GM21423 (cell line): ENCODE results near the gene ARL14EPL.
"Not testable (repeated sequence)": the region's sequence is repeated elsewhere in the genome, so short reads cannot be mapped to it uniquely, and the experiment has no call there.

ENCODE experiments used
- ATAC-seq: cut with Tn5 transposase; IDR thresholded peaks from one replicate; pipeline ENCODE4 v1.9.1; 2021; ENCODE audit warnings: mild to moderate bottlenecking, moderate library complexity; ENCODE audit not compliant: unreplicated experiment

ARL14EPL gene

DNA sequence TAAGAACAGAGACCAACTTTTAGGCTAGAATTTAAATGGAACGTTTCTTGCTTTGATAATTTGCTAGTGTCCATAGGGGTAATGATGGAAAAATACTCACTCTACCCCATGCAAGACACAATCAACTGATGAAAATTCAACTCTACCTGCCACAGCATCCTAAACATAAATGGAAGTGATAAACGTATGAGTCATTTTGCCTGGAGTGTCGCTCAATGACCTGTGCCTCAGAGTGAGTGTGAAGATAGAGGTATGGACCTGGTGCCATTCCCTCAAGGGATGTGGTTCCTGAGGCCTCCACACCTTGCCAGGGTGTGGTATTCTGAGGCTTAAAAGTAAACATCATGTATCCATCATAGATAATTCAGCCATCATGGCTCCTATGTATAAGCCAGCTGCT is 14.0 kb downstream of the ARL14EPL start:
- ATAC-seq: no peak

DNA sequence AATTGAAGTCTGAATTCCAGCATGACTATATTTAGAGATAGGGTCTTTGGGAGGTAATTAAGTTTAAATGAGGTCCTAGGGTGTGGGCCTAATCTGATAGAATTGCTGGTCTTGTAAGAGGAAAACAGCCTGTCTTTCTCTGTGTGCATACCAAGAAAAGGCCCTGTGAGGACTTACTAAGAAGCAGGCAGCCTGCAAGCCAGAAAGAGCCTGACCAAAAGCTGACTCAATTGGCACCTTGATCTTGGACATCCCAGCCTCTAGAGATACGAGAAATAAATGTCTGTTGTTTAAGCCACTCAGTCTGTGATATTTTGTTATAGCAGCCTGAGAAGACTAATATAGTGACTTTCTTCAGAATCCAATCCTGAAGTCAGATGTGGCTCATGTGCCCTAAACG is 14.6 kb downstream of the ARL14EPL start:
- ATAC-seq: no peak

DNA sequence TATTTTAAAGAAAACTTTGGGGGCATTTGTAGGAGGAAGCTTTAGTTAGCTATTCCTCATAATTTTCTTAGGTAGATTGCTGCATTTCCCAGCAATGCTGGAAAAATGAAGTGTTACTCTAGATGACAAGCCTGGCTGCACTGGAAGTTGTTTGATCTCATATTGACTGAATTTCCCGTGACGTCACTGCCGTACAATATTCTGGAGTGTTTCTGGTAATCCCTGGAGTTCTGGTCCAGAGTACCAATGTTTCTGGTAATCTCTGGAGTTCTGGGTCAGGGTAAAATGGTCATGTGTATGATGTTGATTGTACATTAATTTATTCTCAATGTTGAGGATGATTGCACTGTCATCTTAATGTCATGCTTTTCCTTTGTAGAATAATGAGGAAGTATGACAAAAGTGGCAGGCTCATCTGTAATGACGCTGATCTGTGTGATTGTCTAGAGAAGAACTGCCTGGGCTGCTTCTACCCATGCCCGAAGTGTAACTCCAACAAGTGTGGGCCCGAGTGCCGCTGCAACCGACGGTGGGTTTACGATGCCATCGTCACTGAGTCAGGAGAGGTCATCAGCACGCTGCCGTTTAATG is 26.2 kb downstream of the ARL14EPL start:
- ATAC-seq: no peak

DNA sequence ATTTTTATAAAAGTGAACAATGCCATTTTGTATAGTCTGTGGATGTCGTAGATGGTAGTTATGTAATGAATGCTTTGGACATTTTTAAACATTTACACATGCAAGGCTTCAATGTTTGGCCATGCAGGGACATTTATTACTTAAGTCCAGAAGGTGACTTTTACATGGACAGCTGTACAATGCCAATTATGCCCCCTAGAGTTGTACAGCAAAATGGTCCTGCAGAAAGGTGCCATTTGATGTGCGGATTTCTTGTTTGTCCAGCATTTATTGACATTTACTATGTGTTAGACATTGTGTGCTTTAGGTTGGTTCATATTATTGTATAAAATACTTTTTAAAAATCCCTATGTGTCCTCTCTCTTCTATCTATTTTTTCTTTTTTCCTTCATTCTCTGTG is 30.1 kb downstream of the ARL14EPL start:
- ATAC-seq: no peak

DNA sequence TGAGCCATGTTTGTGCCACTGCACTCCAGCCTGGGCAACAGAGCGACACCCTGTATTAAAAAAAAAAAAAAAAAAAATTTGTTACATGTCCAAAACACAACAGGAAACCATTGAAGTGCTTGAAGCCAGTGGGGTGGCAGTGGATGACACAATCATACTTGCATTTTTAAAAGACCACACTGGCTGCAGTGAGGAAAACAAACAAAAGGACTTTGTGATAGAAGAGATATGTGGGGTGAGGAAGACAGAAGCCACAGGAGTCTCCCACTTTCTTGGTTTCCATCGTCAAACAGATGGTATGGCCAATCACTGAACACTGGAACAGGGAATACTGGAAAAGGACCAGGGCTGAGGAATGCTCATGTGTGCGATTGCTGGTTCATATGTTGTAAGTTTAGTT is 31.7 kb downstream of the ARL14EPL start:
- ATAC-seq: no peak

DNA sequence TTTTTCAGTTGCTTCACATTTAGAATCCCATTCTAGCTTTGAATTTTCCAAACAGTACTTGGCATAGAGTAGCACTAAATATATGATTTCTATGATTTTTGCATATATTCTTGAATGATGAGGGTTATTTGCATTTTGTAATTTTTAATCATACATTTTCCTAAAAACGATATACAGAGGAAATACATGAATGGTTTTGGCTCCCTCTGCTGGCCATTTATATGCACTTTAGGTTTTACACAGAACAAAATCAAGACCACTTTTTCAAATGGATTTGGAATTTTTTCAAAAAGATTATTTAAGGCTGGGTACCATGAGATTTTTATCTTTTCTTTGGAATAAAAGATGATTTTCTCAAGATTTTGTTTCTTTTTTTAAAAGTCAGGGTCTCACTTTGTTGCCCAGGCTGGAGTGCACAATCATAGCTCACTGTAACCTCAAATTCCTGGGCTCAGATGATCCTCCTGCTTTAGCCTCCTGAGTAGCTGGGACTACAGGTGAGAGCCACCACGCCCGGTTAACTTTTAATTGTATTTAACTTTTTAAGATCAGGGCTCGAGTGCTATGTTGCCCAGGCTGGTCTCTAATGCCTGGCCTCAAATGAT is 35.9 kb downstream of the ARL14EPL start:
- peak; percentile 56 for ATAC-seq

DNA sequence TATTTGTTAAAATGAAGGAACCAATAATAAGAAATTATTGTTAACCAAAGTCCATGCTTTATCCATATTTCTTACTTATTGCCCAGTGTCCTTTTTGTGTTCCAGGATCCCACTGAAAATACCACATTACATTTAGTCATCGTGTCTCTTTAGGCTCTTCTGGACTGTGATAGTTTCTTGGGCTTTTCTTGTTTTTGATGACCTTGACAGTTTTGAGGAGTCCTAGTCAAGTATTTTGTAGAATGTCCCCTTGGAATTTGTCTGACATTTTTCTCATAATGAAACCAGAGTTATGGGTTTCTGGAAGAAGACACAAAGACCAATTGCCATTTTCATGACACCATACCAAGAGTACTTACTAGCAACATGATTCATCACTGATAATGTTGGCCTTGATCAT is 38.9 kb downstream of the ARL14EPL start:
- ATAC-seq: no peak

DNA sequence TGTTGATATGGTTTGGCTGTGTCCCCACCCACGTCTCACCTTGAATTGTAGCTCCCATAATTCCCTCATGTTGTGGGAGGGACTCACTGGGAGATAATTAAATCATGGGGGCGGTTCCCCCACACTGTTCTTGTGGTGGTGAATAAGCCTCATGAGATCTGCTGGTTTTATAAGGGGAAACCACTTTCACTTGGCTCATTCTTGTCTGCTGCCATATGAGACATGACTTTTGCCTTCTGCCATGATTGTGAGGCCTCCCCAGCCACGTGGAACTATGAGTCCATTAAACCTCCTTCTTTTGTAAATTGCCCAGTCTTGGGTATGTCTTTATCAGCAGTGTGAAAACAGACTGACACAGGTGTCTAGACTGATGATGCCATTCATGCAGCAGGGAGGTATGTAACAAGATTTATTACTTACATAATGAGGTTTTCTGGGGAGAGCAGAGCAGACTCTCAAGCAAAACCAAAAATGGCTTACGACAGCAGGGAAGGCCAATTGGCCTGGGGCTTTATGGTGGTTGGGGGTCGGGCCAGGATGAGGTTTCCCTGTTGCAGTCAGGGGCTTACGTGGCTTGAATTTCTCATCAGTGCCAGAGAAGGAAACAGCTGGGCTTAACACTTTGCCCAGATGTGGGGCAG is 43.0 kb downstream of the ARL14EPL start:
- ATAC-seq: no peak

DNA sequence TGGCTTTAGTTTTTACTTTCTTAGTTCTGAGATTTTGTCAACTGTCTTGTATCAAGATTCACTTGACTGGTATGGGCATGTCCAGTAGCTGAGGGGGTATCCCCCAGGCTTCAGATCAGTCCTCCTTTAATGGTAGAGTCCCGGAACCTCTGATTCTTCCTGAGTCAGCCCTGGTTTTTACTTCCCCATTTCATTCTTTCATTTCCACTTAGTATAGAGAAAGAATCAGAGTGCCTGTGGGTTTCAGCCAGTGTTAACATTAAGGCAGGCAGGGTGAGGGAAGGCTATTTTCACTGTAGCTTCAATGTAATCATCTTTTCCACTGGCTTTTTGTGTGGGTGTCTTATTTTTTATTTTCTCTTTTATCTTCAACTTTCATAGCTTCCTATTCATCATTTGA is 44.2 kb downstream of the ARL14EPL start:
- ATAC-seq: peak; percentile 99

DNA sequence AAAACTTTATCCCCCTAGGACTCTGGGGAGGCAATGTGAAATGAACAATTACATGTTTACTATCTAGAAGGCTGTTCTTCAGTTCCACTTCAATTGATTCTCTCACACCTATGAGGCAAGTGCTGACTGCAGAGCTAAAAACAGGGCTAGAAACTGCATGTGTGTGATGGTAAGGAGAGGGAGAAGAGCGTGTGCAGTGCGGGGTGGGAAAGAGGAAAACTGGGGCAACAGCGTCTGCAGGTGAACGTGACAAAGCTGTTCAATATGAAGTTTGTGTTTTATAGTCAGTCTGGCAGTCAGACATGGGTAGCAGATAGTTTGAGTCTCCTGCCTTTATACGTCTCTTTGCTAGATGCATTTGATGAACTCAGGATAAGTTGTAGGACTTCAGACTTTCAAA is 45.9 kb downstream of the ARL14EPL start:
- ATAC-seq: no peak

DNA sequence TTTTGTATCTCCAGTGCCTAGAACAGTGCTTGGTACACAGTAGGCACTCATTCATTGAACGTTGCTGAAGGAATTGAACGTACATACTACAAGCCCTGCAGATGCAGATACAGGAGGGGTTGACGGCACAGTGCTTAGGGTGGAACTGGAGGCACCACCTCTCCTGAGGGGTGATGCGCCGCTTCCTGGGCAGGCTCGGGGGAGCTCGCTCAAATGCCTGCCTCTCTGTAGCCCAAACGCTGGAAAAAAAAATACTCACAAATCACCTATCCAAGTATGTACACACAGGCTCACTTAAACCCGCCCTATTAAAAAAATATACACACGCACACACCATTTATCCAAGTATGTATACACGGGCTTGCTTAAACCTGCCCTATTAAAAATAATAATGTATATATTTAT is 52.0 kb downstream of the ARL14EPL start:
- ATAC-seq: peak; percentile 33

DNA sequence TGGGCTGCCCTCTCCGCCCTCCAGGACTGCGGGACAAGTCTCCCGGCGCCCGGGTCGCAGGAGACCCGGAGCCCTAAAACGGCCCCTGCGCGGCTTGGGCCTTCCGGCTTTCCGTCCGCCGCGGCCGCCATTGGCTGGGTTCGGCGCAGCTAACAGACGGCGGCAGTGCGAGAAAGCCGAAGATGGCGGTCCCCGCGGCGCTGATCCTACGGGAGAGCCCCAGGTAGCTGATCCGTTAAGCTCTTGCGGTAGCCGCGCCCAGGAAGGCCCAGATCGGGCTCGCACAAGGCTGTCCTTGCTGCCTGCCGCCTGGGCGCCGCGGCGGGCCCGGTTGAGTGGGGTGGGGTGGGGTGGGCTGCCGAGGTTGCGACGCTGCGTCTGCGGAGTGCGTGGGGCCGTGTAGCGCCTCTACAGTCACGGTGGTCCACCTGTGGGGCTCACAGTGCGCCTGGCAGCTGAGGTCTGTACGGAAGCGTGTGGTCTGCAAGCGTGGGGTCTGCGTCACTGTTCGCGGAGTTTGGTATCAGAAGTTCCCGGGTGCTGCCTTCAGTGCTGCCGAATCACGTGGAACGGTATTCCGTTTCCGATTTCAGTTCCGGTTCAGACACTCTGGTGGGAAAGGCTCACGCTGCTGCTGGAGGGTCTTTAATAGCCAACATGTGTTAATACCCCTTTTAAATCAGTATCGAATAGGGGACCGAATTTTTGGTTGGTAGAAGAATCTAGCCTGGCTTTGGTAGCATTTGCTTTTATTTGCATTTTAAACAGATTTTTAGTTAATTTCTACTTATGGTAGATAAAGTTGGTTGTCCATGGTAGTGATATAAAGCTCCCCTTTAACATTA is 52.8 kb downstream of the ARL14EPL start, which contains the start of gene COMMD10:
TSS of gene COMMD10 (plus strand) at position 155 of the 845 bp plus-strand sequence.
- ATAC-seq: peak; percentile 89

DNA sequence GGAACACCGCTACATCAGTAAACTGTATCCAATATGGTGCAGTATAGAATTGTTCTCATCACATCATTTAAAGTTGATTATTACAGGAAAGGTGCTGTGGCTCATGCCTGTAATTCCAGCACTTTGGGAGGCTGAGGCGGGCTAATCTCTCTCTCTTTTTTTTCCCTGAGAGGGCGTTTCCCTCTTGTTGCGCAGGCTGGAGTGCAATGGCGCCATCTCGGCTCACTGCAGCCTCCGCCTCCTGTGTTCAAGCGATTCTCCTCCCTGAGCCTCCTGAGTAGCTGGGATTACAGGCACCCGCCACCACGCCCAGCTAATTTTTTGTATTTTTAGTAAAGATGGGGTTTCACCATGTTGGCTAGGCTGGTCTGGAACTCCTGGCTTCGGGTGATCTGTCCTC is 54.0 kb downstream of the ARL14EPL start:
- not testable (repeated sequence) for ATAC-seq

DNA sequence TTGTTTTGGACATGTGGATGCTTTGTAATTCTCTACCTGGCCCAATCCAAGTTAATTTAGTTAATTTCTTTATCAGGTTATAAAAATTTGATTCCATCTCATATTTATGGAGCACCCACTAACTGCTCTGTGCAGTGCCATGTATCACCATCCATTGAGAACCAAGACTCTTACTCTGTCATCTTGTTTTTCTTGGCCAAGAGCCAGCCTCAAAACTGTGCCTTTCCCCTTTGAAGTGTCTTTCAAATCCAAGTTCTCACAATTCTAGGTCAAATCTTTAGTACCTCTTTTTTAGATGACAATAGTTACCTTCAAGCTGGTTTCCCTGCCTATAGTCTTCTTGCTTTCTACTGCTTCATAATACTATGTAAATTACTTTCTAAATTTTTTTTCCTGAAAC is 55.8 kb downstream of the ARL14EPL start:
- ATAC-seq: no peak

DNA sequence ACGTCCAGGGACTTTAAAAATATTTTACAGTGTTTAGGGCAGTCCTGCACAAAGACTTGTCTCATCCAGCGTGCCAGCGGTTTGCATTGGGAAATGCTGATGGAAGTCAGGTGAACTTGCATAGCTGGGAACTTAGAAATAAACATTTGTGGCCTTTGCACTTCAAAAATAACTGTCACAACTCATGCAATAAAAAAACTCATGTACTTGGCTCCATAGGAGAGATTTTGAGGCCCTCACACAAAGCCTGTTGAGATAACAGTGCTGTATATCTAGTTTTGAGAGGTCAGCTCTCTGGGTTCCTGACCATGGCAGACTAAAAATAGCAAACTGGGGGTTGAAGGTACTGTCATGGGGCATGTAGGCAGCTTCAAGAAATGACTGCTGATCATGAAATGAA is 58.0 kb downstream of the ARL14EPL start:
- no peak for ATAC-seq

DNA sequence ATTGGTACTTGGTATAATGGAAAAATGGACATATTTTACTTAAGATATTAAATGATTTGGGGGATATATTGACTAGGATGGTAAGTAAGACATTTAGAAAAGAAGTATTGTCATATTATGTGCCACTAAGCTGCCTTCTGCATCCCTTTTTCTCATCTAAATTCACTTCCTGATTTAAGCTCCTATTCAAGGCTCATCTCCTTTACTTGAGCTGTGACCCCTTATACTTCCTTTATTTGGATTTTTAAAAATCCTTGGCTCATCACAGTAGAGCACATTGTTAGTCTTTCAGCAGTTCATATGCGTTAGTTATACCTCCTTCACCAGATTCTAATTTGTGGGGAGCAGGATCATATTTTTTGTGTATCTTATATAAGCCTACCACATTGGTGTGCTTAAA is 59.1 kb downstream of the ARL14EPL start:
- ATAC-seq: no peak

DNA sequence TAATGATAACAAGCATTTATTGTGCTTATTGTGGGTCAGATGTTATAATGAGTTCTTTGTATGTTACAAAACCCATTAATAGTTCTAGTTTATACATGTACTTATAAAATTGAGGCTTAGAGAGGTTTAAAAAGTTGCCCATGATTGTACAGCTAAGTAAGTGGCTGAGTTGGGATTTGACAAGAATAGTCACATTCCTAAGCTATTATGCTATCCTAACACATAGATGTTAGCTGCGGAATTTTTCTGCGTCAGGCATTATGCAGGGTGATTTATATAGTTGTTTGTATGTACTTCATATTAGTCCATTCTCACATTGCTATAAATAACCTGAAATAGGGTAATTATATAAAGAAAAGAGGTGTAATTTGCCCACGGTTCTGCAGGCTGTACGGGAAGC is 65.0 kb downstream of the ARL14EPL start:
- no peak for ATAC-seq

DNA sequence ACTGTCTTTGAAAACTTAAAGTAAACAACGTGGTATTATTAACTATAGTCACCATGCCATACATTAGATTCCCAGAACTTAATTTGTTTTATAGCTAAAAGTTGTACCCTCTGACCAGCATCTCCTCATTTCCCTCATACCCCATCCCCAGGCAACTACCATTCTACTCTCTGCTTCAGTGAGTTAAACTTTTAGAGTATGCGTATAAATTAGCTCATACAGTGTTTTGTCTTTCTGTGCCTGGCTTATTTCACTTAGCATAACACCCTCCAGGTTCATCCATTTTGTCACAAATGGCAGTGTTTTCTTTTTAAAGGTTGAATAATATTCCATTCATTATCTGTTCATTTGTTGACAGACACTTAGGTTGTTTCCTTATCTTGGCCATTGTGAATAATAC is 66.7 kb downstream of the ARL14EPL start:
- ATAC-seq: no peak

DNA sequence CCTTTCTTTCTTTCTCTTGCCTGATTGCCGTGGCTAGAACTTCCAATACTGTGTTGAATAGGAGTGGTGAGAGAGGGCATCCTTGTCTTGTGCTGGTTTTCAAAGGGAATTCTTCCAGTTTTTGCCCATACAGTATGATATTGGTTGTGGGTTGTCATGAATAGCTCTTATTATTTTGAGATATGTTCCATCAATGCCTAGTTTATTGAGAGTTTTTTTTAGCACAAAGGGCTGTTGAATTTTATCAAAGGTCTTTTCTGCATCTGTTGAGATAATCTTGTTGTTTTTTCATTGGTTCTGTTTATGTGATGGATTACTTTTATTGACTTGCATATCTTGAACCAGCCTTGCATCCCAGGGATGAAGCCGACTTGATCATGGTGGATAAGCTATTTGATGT is 72.7 kb downstream of the ARL14EPL start:
- ATAC-seq: not testable (repeated sequence)
